ENCODE data around the gene TUT7. TPM values are rescaled to one million over a fixed set of nuclear protein-coding genes. Genes with fewer than 3 reads are reported as not detected.
A peak's percentile ranks its signal among the peaks of the same experiment; 100 is the strongest.

The TUT7 gene
- total and polyA plus RNA-seq, 10 of the 15 experiments (the other 5 are each of a cell fraction or from before 2014, with no cell fraction given) = 10.0 to 49.8 (median 30.4) TPM

DNA sequence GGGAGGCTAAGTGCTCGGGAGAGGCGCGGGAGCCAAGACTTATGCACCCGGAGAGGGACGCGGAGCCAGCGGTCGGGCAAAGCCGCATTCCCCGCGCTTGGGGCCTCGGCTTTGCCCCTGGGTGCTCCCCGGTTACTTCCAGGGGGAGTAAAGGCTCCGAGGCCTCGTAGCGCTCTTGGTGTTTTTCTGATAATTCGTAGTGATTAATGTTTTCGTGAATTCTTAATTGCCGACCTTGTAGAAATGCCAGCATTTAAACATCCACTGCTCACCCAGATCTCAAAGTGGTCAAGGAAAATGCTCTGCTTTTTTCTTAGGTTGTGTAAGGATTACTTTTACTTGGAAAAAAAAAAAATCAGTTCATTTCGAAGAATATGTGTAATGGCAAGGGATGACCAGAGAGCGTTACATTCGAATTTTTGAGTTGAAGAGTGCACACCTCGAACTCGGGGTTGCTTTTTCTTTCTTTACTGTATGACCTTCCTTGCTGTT lies 654 bp upstream of the TUT7 start:
- H3K4me2 ChIP-seq (ENCODE audit: control insufficient read depth, insufficient read depth) = peak overlapping the region; percentile 88
- in situ Hi-C loops (cut with MboI) = no loop called here
- H3K4me3 ChIP-seq = peak overlapping the region; percentile 99
- H3K9me3 ChIP-seq (replicated peaks; ENCODE audit: control insufficient read depth, insufficient read depth, low read length) = no peaks in the 10 kb centered on the region
- SMC1A ChIA-PET (ENCODE audit: uncharacterized antibody, unreplicated experiment) = no interaction called here
- TF ChIP-seq HDAC6 (IDR thresholded peaks at IDR 0.05; ENCODE audit: unreplicated experiment) (peak; percentile 5), PML (IDR thresholded peaks at IDR 0.05; ENCODE audit: low read length) (no peak)
- DNase-seq (ENCODE audit: low read depth, low spot score) = no peak
- peak overlapping the region; percentile 81 for H2AFZ ChIP-seq (ENCODE audit: control insufficient read depth, low read depth, low read length)
- POLR2A ChIA-PET = no interaction called here
- H3K79me2 ChIP-seq (ENCODE audit: control insufficient read depth, insufficient read depth, low read length) = peaks cover 44% of the 10 kb centered on the region
- 16% methylated on average over 24 of the region's 24 CpGs for WGBS (ENCODE audit: insufficient coverage, insufficient replicate concordance, low lambda C conversion rate, missing lambda C conversion rate)
- no TSS peak for BruUV-seq (replicated peaks)
- FAIRE-seq = no peak
- CTCF ChIA-PET = no interaction called here
- ATAC-seq = no peak
- no peaks in the 10 kb centered on the region for H3K27me3 ChIP-seq (replicated peaks in 1 of 2; ENCODE audit: control insufficient read depth in 2 of 2, insufficient read depth in 2 of 2, low read length in 1 of 2)
- H3K9ac ChIP-seq (ENCODE audit: control insufficient read depth, insufficient read depth, low read length) = peak overlapping the region; percentile 69
- RAD21 ChIA-PET (ENCODE audit: unreplicated experiment) = no interaction called here
- H3K4me1 ChIP-seq (ENCODE audit: control insufficient read depth, insufficient read depth, low read length) = no peaks in the 10 kb centered on the region; the same call in 1 of the 2 replicates
- H3K36me3 ChIP-seq (ENCODE audit: control insufficient read depth in 2 of 2, insufficient read depth in 2 of 2, low read length in 1 of 2) = no peaks in the 10 kb centered on the region; a peak in 1 of 4 replicates
- H3K27ac ChIP-seq (ENCODE audit: control insufficient read depth, insufficient read depth) = no peak overlapping the region
- intact Hi-C loops (cut with micrococcal nuclease; ENCODE audit: unreplicated experiment) = loop anchor here (5.0 to 10.0 kb wide), 2 partner anchors 153 to 1150 kb away; no protein-coding TSS in a partner anchor
- H4K20me1 ChIP-seq (ENCODE audit: control insufficient read depth, insufficient read depth) = no peaks in the 10 kb centered on the region

DNA sequence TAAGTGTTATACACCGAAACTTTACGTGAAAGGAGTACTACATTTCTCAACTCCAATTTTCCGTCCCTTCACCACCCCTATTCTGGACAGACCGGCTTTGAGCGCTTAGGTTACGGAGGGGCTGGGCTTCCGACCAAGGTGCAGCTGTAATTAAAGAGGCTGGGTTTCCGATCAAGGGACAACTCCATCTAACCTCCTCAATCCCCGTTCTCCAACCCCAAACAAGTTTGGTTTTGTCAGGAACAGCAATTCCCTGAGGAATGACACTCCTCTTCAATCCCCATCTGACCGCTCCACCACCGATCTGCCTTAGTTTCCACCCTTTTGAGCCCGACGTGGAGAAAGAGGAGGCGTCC lies 577 bp downstream of the TUT7 start:
- ChIA-PET CTCF (interaction anchor here (1.0 to 1.2 kb wide), 2 partner anchors 13 to 107 kb away, joined by 3 to 7 read pairs; no protein-coding TSS in a partner anchor), RAD21 (ENCODE audit: unreplicated experiment) (no interaction called here), SMC1A (ENCODE audit: uncharacterized antibody, unreplicated experiment) (interaction anchor here (1.0 to 2.2 kb wide), 2 partner anchors 11 to 14 kb away, joined by 3 to 13 read pairs; no protein-coding TSS in a partner anchor), POLR2A (no interaction called here)
- no peak for DNase-seq (ENCODE audit: low read depth, low spot score)
- H3K79me2 ChIP-seq (ENCODE audit: control insufficient read depth, insufficient read depth, low read length) = peaks cover 54% of the 10 kb centered on the region
- H3K9me3 ChIP-seq (replicated peaks; ENCODE audit: control insufficient read depth, insufficient read depth, low read length) = no peaks in the 10 kb centered on the region
- no peaks in the 10 kb centered on the region; a peak in 1 of 4 replicates for H3K36me3 ChIP-seq (ENCODE audit: control insufficient read depth in 2 of 2, insufficient read depth in 2 of 2, low read length in 1 of 2)
- no peak for FAIRE-seq
- BruUV-seq (replicated peaks) = no TSS peak
- peak; percentile 29 for ATAC-seq
- no peaks in the 10 kb centered on the region for H4K20me1 ChIP-seq (ENCODE audit: control insufficient read depth, insufficient read depth)
- WGBS (ENCODE audit: insufficient coverage, insufficient replicate concordance, low lambda C conversion rate, missing lambda C conversion rate) = 3% methylated on average over 14 of the region's 14 CpGs
- H3K27ac ChIP-seq (ENCODE audit: control insufficient read depth, insufficient read depth) = peak overlapping the region; percentile 94
- H3K4me2 ChIP-seq (ENCODE audit: control insufficient read depth, insufficient read depth) = peak overlapping the region; percentile 83
- H3K9ac ChIP-seq (ENCODE audit: control insufficient read depth, insufficient read depth, low read length) = peak overlapping the region; percentile 98
- intact Hi-C loops (cut with micrococcal nuclease; ENCODE audit: unreplicated experiment) (loop anchor here (2.0 to 10.0 kb wide), 3 partner anchors 15 to 1151 kb away; no protein-coding TSS in a partner anchor), in situ Hi-C loops (cut with MboI) (no loop called here)
- H3K4me1 ChIP-seq (ENCODE audit: control insufficient read depth, insufficient read depth, low read length) = peaks cover 2% of the 10 kb centered on the region
- no peaks in the 10 kb centered on the region for H3K27me3 ChIP-seq (replicated peaks in 1 of 2; ENCODE audit: control insufficient read depth in 2 of 2, insufficient read depth in 2 of 2, low read length in 1 of 2)
- peak overlapping the region; percentile 81 for H2AFZ ChIP-seq (ENCODE audit: control insufficient read depth, low read depth, low read length)
- H3K4me3 ChIP-seq = peak overlapping the region; percentile 99
- TF ChIP-seq, protein P1, sequence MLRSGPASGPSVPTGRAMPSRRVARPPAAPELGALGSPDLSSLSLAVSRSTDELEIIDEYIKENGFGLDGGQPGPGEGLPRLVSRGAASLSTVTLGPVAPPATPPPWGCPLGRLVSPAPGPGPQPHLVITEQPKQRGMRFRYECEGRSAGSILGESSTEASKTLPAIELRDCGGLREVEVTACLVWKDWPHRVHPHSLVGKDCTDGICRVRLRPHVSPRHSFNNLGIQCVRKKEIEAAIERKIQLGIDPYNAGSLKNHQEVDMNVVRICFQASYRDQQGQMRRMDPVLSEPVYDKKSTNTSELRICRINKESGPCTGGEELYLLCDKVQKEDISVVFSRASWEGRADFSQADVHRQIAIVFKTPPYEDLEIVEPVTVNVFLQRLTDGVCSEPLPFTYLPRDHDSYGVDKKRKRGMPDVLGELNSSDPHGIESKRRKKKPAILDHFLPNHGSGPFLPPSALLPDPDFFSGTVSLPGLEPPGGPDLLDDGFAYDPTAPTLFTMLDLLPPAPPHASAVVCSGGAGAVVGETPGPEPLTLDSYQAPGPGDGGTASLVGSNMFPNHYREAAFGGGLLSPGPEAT (IDR thresholded peaks at IDR 0.05; ENCODE audit: low read depth) = no peak
- TF ChIP-seq MTA2 (IDR thresholded peaks at IDR 0.05; ENCODE audit: low read depth) = 0 out of 2 replicates have a peak, but pooled peaks have one; percentile 9
- TF ChIP-seq JUND (IDR thresholded peaks at IDR 0.05; ENCODE audit: low read depth, low read length) = no peak
- TF ChIP-seq SUPT20H (IDR thresholded peaks at IDR 0.05; ENCODE audit: borderline replicate concordance, control insufficient read depth, low read depth, low read length) = no peak
- no peak; the same call in 1 of the 2 replicates for TF ChIP-seq POLR2AphosphoS5 (IDR thresholded peaks at IDR 0.05; ENCODE audit: low read length)
- TF ChIP-seq NR2F1 (conservative IDR thresholded peaks at IDR 0.05) = no peak
- TF ChIP-seq WRNIP1 (IDR thresholded peaks at IDR 0.05; ENCODE audit: borderline replicate concordance, low read depth, low read length) = no peak
- TF ChIP-seq NKRF (conservative IDR thresholded peaks at IDR 0.05) = no peak
- TF ChIP-seq HDAC2 (IDR thresholded peaks at IDR 0.05) = 0 out of 2 replicates have a peak, but pooled peaks have one; percentile 17
- TF ChIP-seq TCF7 (IDR thresholded peaks at IDR 0.05; ENCODE audit: borderline replicate concordance) = no peak
- 0 out of 2 replicates have a peak, but pooled peaks have one; percentile 35 for TF ChIP-seq SIN3A (IDR thresholded peaks at IDR 0.05; ENCODE audit: low read depth, low read length)
